GM21528 (cell line): ENCODE data around the gene PDZRN4.
"Not testable (repeated sequence)": the region's sequence is repeated elsewhere in the genome, so short reads cannot be mapped to it uniquely, and the experiment has no call there.

ENCODE experiments used
- ATAC-seq: cut with Tn5 transposase; IDR thresholded peaks from one replicate; pipeline ENCODE4 v1.9.1; 2021; ENCODE audit warnings: mild to moderate bottlenecking, moderate library complexity; ENCODE audit not compliant: unreplicated experiment, low FRiP score

PDZRN4 gene

GRCh38 chr12:41537522-41537921, 349.4 kb downstream of the PDZRN4 start:
- ATAC-seq, result no peak

- no peak for ATAC-seq
These were observed 357.6 kb downstream of the PDZRN4 start for GRCh38 chr12:41545761-41546160.

- ATAC-seq, result not testable (repeated sequence)
These were observed 359.0 kb downstream of the PDZRN4 start for GRCh38 chr12:41547071-41547470.

- no peak for ATAC-seq
These were observed 360.8 kb downstream of the PDZRN4 start for GRCh38 chr12:41548926-41549325.

GRCh38 chr12:41552588-41552987, 364.5 kb downstream of the PDZRN4 start:
- ATAC-seq, result no peak

- no peak for ATAC-seq
These were observed 368.1 kb downstream of the PDZRN4 start for GRCh38 chr12:41556176-41556575.

- ATAC-seq, result no peak
These were observed 369.2 kb downstream of the PDZRN4 start for GRCh38 chr12:41557344-41557743.

- no peak for ATAC-seq
These were observed 370.6 kb downstream of the PDZRN4 start for GRCh38 chr12:41558671-41559070.

- ATAC-seq, result no peak
These were observed 374.9 kb downstream of the PDZRN4 start for GRCh38 chr12:41563051-41563450.

- no peak for ATAC-seq
These were observed 376.7 kb downstream of the PDZRN4 start for GRCh38 chr12:41564816-41565215.

- ATAC-seq, result no peak
These were observed 378.6 kb downstream of the PDZRN4 start for GRCh38 chr12:41566703-41567102.

GRCh38 chr12:41573445-41573844, 385.3 kb downstream of the PDZRN4 start:
- no peak for ATAC-seq

- no peak for ATAC-seq
These were observed 388.8 kb downstream of the PDZRN4 start for GRCh38 chr12:41576925-41577324.

GRCh38 chr12:41577995-41578394, 389.9 kb downstream of the PDZRN4 start:
- ATAC-seq, result no peak

- no peak for ATAC-seq
These were observed 397.7 kb downstream of the PDZRN4 start for GRCh38 chr12:41585784-41586183.

GRCh38 chr12:41587574-41587973, 399.5 kb downstream of the PDZRN4 start:
- no peak for ATAC-seq

- ATAC-seq, result no peak
These were observed 401.8 kb downstream of the PDZRN4 start for GRCh38 chr12:41589878-41590277.

- no peak for ATAC-seq
These were observed 408.1 kb downstream of the PDZRN4 start for GRCh38 chr12:41596190-41596589.

- ATAC-seq, result no peak
These were observed 416.7 kb downstream of the PDZRN4 start for GRCh38 chr12:41604830-41605229.

- no peak for ATAC-seq
These were observed 417.6 kb downstream of the PDZRN4 start for GRCh38 chr12:41605545-41606305.

GRCh38 chr12:41606468-41607445, 418.6 kb downstream of the PDZRN4 start:
- ATAC-seq, result no peak
